ENCODE measurements around the gene DLG2. TPM values are rescaled to one million over a fixed set of nuclear protein-coding genes. Genes with fewer than 3 reads are reported as not detected.
A peak's percentile ranks its signal among the peaks of the same experiment; 100 is the strongest.

The DLG2 gene
- total RNA-seq, 1 donor from 2014 or later = 0.40 TPM

- DNase-seq (ENCODE audit: low read depth in 2 of 2) = peak in 1 of 2 donors; percentile 4
These were observed 1336.5 kb downstream of the DLG2 start for GRCh38 chr11:84290647-84291046.

- DNase-seq (ENCODE audit: low read depth in 2 of 2) = peak in 1 of 2 donors; percentile 45
These were observed 1337.7 kb downstream of the DLG2 start for GRCh38 chr11:84289381-84289906.

DNA sequence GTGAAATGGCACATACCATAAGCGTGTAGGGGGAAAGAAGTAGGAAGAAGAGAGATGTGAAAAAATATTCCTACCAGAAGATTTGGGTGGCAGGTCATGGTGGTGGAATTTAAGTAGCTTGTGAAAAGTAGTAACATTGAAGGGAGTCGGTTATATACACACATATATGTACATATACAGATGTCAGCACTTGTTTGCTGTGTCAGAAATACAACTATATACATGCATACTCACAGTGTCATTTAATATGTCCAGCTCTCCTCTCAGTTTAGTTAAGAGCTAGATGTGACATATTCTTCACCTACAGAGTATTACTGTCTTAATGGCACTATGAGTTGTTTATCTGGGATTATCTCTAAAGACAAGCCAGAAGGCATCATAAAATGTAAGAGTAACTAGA is 1353.6 kb downstream of the DLG2 start:
- DNase-seq (ENCODE audit: low read depth in 2 of 2) = no peak

DNA sequence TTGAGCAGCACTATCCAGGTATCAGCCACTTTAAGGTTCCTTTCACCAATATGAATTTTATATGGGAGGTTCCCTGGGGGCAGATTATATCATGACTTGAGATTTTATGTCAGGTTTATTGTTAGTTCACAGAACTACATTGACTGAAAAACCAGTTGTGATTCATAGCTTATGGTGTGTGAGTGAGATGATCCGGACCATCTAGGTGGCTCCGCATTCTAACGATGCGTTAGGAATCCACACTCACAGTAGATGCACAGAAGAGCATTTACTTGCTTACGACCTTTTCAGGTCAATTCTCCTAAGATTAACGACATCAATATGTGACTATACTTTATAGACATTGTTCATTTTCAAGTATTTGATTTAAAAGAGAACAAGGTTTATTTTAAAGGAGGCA is 1356.7 kb downstream of the DLG2 start:
- DNase-seq (ENCODE audit: low read depth in 2 of 2) = no peak

- no peak for DNase-seq (ENCODE audit: low read depth in 2 of 2)
These were observed 1363.1 kb downstream of the DLG2 start for GRCh38 chr11:84264066-84264465.

- DNase-seq (ENCODE audit: low read depth in 2 of 2) = no peak
These were observed 1365.4 kb downstream of the DLG2 start for GRCh38 chr11:84261707-84262106.

GRCh38 chr11:84260862-84261261 is 1366.3 kb downstream of the DLG2 start:
- DNase-seq (ENCODE audit: low read depth in 2 of 2) = no peak

- no peak for DNase-seq (ENCODE audit: low read depth in 2 of 2)
These were observed 1370.5 kb downstream of the DLG2 start for GRCh38 chr11:84256618-84257017.

GRCh38 chr11:84255483-84255882 is 1371.7 kb downstream of the DLG2 start:
- no peak for DNase-seq (ENCODE audit: low read depth in 2 of 2)

GRCh38 chr11:84250834-84251613 is 1376.1 kb downstream of the DLG2 start:
- DNase-seq (ENCODE audit: low read depth in 2 of 2) = no peak

GRCh38 chr11:84249344-84250135 is 1377.6 kb downstream of the DLG2 start:
- DNase-seq (ENCODE audit: low read depth in 2 of 2) = no peak

DNA sequence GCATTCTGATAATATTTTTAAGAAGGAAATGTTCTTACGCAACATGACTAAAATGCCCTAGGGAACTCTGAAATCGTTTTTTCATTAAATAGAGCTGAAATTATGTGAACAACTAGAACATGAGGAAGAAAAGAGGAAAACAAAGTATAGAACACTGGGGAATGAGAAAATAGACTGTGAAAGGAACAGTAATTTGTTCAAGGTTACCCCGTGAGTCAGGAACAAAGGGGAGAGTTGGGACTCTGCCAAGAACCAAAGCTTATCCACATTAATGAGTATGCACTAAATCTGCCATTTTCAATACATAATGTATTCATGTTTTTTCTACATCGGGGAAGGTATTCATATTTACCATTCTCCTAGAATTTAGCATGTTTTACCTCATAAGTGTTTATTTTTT is 1379.2 kb downstream of the DLG2 start:
- DNase-seq (ENCODE audit: low read depth in 2 of 2) = no peak

DNA sequence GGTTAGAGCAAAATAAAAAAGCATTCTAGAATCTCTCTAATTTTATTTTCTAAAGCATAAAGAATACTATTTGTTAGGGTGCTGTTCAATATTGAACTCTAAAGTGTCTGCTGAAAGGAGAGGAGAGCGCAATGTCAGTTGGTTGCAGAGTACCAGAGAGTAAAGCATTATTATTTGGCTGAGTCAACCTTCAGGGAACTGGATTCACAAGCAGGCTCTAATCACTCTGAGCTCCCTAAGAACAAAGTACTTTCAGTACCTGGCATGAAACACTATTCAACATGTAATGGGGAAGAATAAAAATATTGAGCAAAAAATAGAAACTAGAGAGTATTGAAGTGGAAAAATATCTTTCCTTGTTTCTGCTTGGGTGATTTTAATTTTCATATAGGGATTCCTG is 1380.0 kb downstream of the DLG2 start:
- no peak for DNase-seq (ENCODE audit: low read depth in 2 of 2)

DNA sequence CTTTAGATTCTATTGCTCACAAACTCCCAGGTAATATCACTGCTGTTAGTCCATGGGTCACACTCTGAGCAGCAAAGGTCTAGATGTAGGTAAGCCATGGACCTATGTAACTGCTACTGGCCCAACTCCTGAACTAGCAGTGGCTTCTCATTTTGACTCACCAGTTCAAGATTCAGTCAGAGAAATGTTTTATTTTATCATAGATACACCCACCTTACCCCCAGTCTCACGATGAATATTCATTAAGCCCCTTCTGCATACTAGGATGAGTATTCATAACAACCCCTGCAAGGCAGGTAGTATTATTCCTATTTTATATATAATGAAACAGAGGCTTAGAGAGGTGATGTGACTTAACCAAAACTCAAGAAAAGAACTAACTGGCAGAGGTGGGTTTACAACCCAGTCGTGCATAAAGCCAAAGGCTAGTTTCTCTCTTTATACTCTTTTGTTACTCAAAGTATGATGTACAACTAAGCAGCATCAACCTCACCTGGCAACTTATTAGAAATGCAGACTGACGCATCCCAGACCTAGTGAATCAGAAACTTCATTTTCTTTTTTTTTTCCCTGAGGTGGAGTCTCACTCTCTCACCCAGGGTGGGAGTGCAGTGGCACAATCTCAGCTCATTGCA is 1383.4 kb downstream of the DLG2 start:
- DNase-seq (ENCODE audit: low read depth in 2 of 2) = no peak

DNA sequence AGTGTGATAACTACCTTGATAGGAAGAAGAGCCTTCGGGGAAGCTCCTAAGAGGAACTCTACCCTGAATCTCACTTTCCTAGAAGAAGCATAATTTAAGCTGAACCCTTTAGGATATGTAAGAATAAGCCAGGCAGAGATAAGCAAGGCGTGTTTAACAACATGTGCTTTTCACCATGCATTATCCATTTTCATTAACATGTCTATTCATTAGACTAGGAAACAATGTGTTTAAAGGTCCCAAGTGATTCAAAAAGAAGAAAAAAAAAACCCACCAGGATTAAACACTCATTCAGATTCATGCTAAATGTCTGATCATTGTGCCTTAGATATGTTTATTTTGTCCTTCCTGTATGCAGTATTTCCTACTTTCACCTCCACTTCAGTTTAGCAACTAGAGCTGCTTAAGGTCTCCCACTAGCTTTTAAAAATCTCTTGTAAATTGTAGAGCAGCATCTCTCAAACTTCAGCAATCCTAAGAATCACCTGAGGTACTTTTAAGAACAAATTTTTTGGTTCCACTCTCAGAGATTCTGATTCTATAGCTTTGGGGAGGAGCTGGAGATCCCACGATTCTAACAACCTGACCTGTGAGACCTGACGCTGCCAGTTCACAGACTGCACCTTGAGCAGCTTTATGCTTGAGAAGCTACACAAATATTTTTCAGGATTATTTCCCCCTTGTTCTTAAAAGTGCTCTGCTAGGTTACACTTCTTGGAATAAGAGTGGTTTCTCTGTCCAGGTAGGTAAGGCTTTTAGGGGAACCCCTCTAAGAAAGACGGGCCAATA is 1385.6 kb downstream of the DLG2 start:
- DNase-seq (ENCODE audit: low read depth in 2 of 2) = no peak

- no peak for DNase-seq (ENCODE audit: low read depth in 2 of 2)
These were observed 1386.3 kb downstream of the DLG2 start for GRCh38 chr11:84240847-84241246.

- no peak for DNase-seq (ENCODE audit: low read depth in 2 of 2)
These were observed 1390.7 kb downstream of the DLG2 start for GRCh38 chr11:84236436-84236835.

GRCh38 chr11:84234462-84235202 is 1392.5 kb downstream of the DLG2 start:
- no peak for DNase-seq (ENCODE audit: low read depth in 2 of 2)

- DNase-seq (ENCODE audit: low read depth in 2 of 2) = no peak
These were observed 1393.1 kb downstream of the DLG2 start for GRCh38 chr11:84234011-84234410.

DNA sequence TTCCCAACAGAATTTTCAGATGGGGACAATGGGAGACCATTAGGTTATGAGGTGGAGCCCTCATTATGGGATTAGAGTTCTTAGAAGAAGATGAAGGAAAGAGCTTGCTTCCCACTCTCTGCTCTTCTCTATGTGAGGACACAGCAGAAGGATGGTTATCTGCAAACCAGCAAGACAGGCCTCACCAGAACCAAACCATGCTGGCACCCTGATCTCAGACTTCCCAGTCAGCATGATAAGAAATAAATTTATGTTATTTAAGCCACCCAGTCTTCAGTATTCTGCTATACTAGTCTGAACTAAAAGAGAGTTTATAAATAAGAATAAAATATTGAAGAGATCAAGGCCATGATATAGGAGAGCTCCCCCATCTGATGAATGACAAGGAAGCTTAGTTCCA is 1394.6 kb downstream of the DLG2 start:
- DNase-seq (ENCODE audit: low read depth in 2 of 2) = no peak

- DNase-seq (ENCODE audit: low read depth in 2 of 2) = no peak
These were observed 1396.7 kb downstream of the DLG2 start for GRCh38 chr11:84230402-84230801.

Data from lung microvascular endothelial cell (primary cell).